Caco-2 (cell line): ENCODE measurements around the gene TXNDC17. TPM values are rescaled to one million over a fixed set of nuclear protein-coding genes. Genes with fewer than 3 reads are reported as not detected.

ENCODE experiments used
- BruUV-seq: library from RNA; stranded (reverse); fragments of 400-500 nt; replicated peaks from 2 replicates; lab custom pipeline; 2021; lab: Mats Ljungman, UMichigan
- CTCF ChIA-PET: fragments of 300-600 bp; sonication (Branson Sonifier 250); formaldehyde crosslinking; loops from one replicate; lab custom pipeline; 2022; ENCODE audit warnings: antibody characterized with exemption; lab: Charles Lee
- POLR2A ChIA-PET: fragments of 300-600 bp; sonication (Branson Sonifier 250); formaldehyde crosslinking; loops from one replicate; lab custom pipeline; 2022; ENCODE audit warnings: antibody characterized with exemption; lab: Charles Lee
- DNase-seq, 2 experiments: peaks; one replicate each; pipeline versions ENCODE4 v3.0.0 to v3.0.0-alpha.2; 2020 to 2022
- H3K27me3 ChIP-seq: replicated peaks from 2 replicates; pipeline ENCODE4 v1.6.0; 2011; ENCODE audit warnings: low read length; ENCODE audit not compliant: control insufficient read depth, insufficient read depth
- H3K36me3 ChIP-seq: 2 replicates; pipeline ENCODE4 v1.5.1; 2011; ENCODE audit warnings: low read length; ENCODE audit not compliant: control insufficient read depth, insufficient read depth
- H3K4me1 ChIP-seq: fragments of 250-450 bp; sonication (Bioruptor Pico); 2 replicates; pipeline ENCODE4 v1.5.1; 2020; ENCODE audit warnings: mild to moderate bottlenecking
- H3K4me3 ChIP-seq: 2 replicates; pipeline ENCODE4 v1.5.1; 2011; ENCODE audit warnings: low read depth, mild to moderate bottlenecking, control low read depth, low read length
- H3K9me3 ChIP-seq: fragments of 250-450 bp; sonication (Bioruptor Pico); 2 replicates; pipeline ENCODE4 v1.5.1; 2020; ENCODE audit warnings: mild to moderate bottlenecking, moderate library complexity
- H3K27ac Mint-ChIP-seq: one replicate; pipeline ENCODE4 v1.8.0; 2022; ENCODE audit warnings: mixed read lengths; ENCODE audit not compliant: unreplicated experiment
- H3K27me3 Mint-ChIP-seq: one replicate; pipeline ENCODE4 v1.8.0; 2022; ENCODE audit warnings: mixed read lengths; ENCODE audit not compliant: insufficient read depth, unreplicated experiment
- H3K36me3 Mint-ChIP-seq: one replicate; pipeline ENCODE4 v1.8.0; 2022; ENCODE audit warnings: mild to moderate bottlenecking, mixed read lengths; ENCODE audit not compliant: insufficient read depth, unreplicated experiment
- H3K4me1 Mint-ChIP-seq: one replicate; pipeline ENCODE4 v1.8.0; 2022; ENCODE audit warnings: low read depth, mixed read lengths; ENCODE audit not compliant: unreplicated experiment
- H3K4me3 Mint-ChIP-seq: one replicate; pipeline ENCODE4 v1.8.0; 2022; ENCODE audit warnings: mild to moderate bottlenecking, moderate library complexity, mixed read lengths; ENCODE audit not compliant: unreplicated experiment
- H3K9me3 Mint-ChIP-seq: one replicate; pipeline ENCODE4 v1.8.0; 2022; ENCODE audit warnings: mixed read lengths; ENCODE audit not compliant: unreplicated experiment
- CTCF ChIP-seq, 2 experiments: fragments of 200-600 bp in 1 of 2; IDR thresholded peaks; 1 replicate in 1 of 2; 2 replicates in 1 of 2; pipeline versions ENCODE4 v1.5.1 to v1.8.0; 2011 to 2022; ENCODE audit warnings: antibody characterized with exemption in 1 of 2, control low read depth in 1 of 2, inconsistent platforms in 1 of 2, low read depth in 1 of 2, low read length in 1 of 2, mild to moderate bottlenecking in 1 of 2, moderate library complexity in 1 of 2; ENCODE audit not compliant: insufficient read depth in 1 of 2, severe bottlenecking in 1 of 2, unreplicated experiment in 1 of 2
- intact Hi-C: fragments of 100-400 bp; cut with micrococcal nuclease; formaldehyde crosslinking; loops from one replicate; pipeline ENCODE4 v1.10.0; 2022; ENCODE audit not compliant: unreplicated experiment
- total RNA-seq: library from RNA; stranded (reverse); gene quantifications from 2 replicates; pipeline ENCODE4 v1.2.3, GENCODE V29; 2022

The TXNDC17 gene
- total RNA-seq, 1 experiment from 2014 or later = 59.1 TPM

- no peaks in the 10 kb centered on the region for H3K4me1 ChIP-seq
- Mint-ChIP-seq H3K9me3 (no peaks in the 10 kb centered on the region), H3K36me3 (no peaks in the 10 kb centered on the region), H3K4me3 (no peak overlapping the region), H3K27me3 (no peaks in the 10 kb centered on the region), H3K27ac (no peak overlapping the region), H3K4me1 (no peaks in the 10 kb centered on the region)
- no peak for TF ChIP-seq CTCF (IDR thresholded peaks at IDR 0.05; ENCODE audit: insufficient read depth in 1 of 2, low read depth in 1 of 2, low read length in 1 of 2, severe bottlenecking in 1 of 2, unreplicated experiment in 1 of 2)
- DNase-seq = no peak
- no peak overlapping the region for H3K4me3 ChIP-seq
- POLR2A ChIA-PET = no interaction called here
- no peaks in the 10 kb centered on the region for H3K9me3 ChIP-seq
- CTCF ChIA-PET = no interaction called here
- BruUV-seq = no TSS peak
- intact Hi-C loops = no loop called here
- no peaks in the 10 kb centered on the region for H3K27me3 ChIP-seq
- no peaks in the 10 kb centered on the region for H3K36me3 ChIP-seq
Observed at GRCh38 chr17:6683081-6683684, 42.3 kb downstream of the TXNDC17 start.

GRCh38 chr17:6683730-6684459 is 43.0 kb downstream of the TXNDC17 start:
- no peaks in the 10 kb centered on the region for H3K36me3 Mint-ChIP-seq
- ChIA-PET POLR2A (no interaction called here), CTCF (no interaction called here)
- H3K27ac Mint-ChIP-seq = no peak overlapping the region
- no TSS peak for BruUV-seq
- H3K4me1 ChIP-seq = no peaks in the 10 kb centered on the region
- H3K4me1 Mint-ChIP-seq = no peaks in the 10 kb centered on the region
- TF ChIP-seq CTCF (IDR thresholded peaks at IDR 0.05; ENCODE audit: insufficient read depth in 1 of 2, low read depth in 1 of 2, low read length in 1 of 2, severe bottlenecking in 1 of 2, unreplicated experiment in 1 of 2) = no peak
- no peak overlapping the region for H3K4me3 ChIP-seq
- intact Hi-C loops = no loop called here
- no peak overlapping the region for H3K4me3 Mint-ChIP-seq
- no peaks in the 10 kb centered on the region for H3K27me3 Mint-ChIP-seq
- no peak for DNase-seq
- H3K9me3 ChIP-seq = no peaks in the 10 kb centered on the region
- no peaks in the 10 kb centered on the region for H3K9me3 Mint-ChIP-seq
- H3K36me3 ChIP-seq = no peaks in the 10 kb centered on the region
- no peaks in the 10 kb centered on the region for H3K27me3 ChIP-seq

GRCh38 chr17:6684460-6684783 is 43.6 kb downstream of the TXNDC17 start:
- Histone ChIP-seq H3K36me3 (no peaks in the 10 kb centered on the region), H3K4me3 (no peak overlapping the region), H3K9me3 (no peaks in the 10 kb centered on the region), H3K27me3 (no peaks in the 10 kb centered on the region), H3K4me1 (no peaks in the 10 kb centered on the region)
- Mint-ChIP-seq H3K27me3 (no peaks in the 10 kb centered on the region), H3K4me3 (no peak overlapping the region), H3K9me3 (no peaks in the 10 kb centered on the region), H3K4me1 (no peaks in the 10 kb centered on the region), H3K36me3 (no peaks in the 10 kb centered on the region), H3K27ac (no peak overlapping the region)
- CTCF ChIA-PET = no interaction called here
- intact Hi-C loops = no loop called here
- TF ChIP-seq CTCF (IDR thresholded peaks at IDR 0.05; ENCODE audit: insufficient read depth in 1 of 2, low read depth in 1 of 2, low read length in 1 of 2, severe bottlenecking in 1 of 2, unreplicated experiment in 1 of 2) = no peak
- no peak for DNase-seq
- POLR2A ChIA-PET = no interaction called here
- no TSS peak for BruUV-seq
